PC-9 (cell line): ENCODE results near the gene EP400.

Experiments
- CTCF ChIP-seq: fragments of 200-600 bp; sonication (generic); conservative IDR thresholded peaks from 2 replicates; pipeline ENCODE4 v1.6.1; 2017; ENCODE audit warnings: mixed run types, antibody characterized with exemption, mild to moderate bottlenecking, moderate library complexity
- EZH2 ChIP-seq: fragments of 200-600 bp; sonication (generic); IDR thresholded peaks from 2 replicates; pipeline ENCODE4 v1.8.0; 2017; ENCODE audit warnings: antibody characterized with exemption, low read depth

- TF ChIP-seq CTCF, result no peak
- TF ChIP-seq EZH2, result no peak
Observed at GRCh38 chr12:132007041-132007440, 57.3 kb downstream of the EP400 start.
